NCI-H1930 (cell line): ENCODE measurements around the gene CERS6.
"Not testable (repeated sequence)": the region's sequence is repeated elsewhere in the genome, so short reads cannot be mapped to it uniquely, and the experiment has no call there.

ENCODE experiments used
- DNase-seq, 2 experiments: peaks; one replicate each; lab custom pipeline; 2025; lab: John Stamatoyannopoulos, UW

CERS6 gene

GRCh38 chr2:168501466-168502065 is 45.5 kb downstream of the CERS6 start:
- no peak for DNase-seq

- not testable (repeated sequence) for DNase-seq
Measured at GRCh38 chr2:168502852-168503251, 46.8 kb downstream of the CERS6 start.

- no peak for DNase-seq
Measured at GRCh38 chr2:168503901-168504300, 47.8 kb downstream of the CERS6 start.

- no peak for DNase-seq
Measured at GRCh38 chr2:168504323-168504722, 48.3 kb downstream of the CERS6 start.

- DNase-seq = no peak
Measured at GRCh38 chr2:168510125-168510756, 54.2 kb downstream of the CERS6 start.

- no peak for DNase-seq
Measured at GRCh38 chr2:168514692-168515091, 58.6 kb downstream of the CERS6 start.

GRCh38 chr2:168515502-168515901 is 59.4 kb downstream of the CERS6 start:
- no peak for DNase-seq

- no peak for DNase-seq
Measured at GRCh38 chr2:168517816-168518215, 61.7 kb downstream of the CERS6 start.

GRCh38 chr2:168518555-168519066 is 62.5 kb downstream of the CERS6 start:
- no peak for DNase-seq

- DNase-seq = no peak
Measured at GRCh38 chr2:168519534-168520308, 63.6 kb downstream of the CERS6 start.

GRCh38 chr2:168521053-168521741 is 65.1 kb downstream of the CERS6 start:
- no peak for DNase-seq

- DNase-seq = no peak
Measured at GRCh38 chr2:168522446-168522845, 66.4 kb downstream of the CERS6 start.

- no peak for DNase-seq
Measured at GRCh38 chr2:168524005-168524404, 67.9 kb downstream of the CERS6 start.

- DNase-seq = no peak
Measured at GRCh38 chr2:168525020-168525419, 68.9 kb downstream of the CERS6 start.

- no peak for DNase-seq
Measured at GRCh38 chr2:168525716-168526446, 69.8 kb downstream of the CERS6 start.

- no peak for DNase-seq
Measured at GRCh38 chr2:168526641-168527040, 70.6 kb downstream of the CERS6 start.

- DNase-seq = no peak
Measured at GRCh38 chr2:168528016-168528415, 71.9 kb downstream of the CERS6 start.

- DNase-seq = no peak
Measured at GRCh38 chr2:168528469-168528868, 72.4 kb downstream of the CERS6 start.

GRCh38 chr2:168529054-168529833 is 73.2 kb downstream of the CERS6 start:
- no peak for DNase-seq

GRCh38 chr2:168529900-168530561 is 74.0 kb downstream of the CERS6 start:
- DNase-seq = no peak
